CD4-positive, alpha-beta memory T cell (primary cell): Measurements from ENCODE around the gene GALR1. TPM values are rescaled to one million over a fixed set of nuclear protein-coding genes. Genes with fewer than 3 reads are reported as not detected.

Experiments used
- CTCF ChIA-PET: fragments of 350-600 bp; sonication (Branson Sonifier 250); formaldehyde crosslinking; loops from one replicate; lab custom pipeline; 2021; ENCODE audit warnings: inconsistent platforms; ENCODE audit not compliant: partially characterized antibody; lab: Charles Lee
- POLR2A ChIA-PET: fragments of 350-600 bp; sonication (Branson Sonifier 250); formaldehyde crosslinking; loops from one replicate; lab custom pipeline; 2021; ENCODE audit not compliant: partially characterized antibody; lab: Charles Lee
- DNase-seq, 5 donors: peaks; one replicate each; pipeline versions ENCODE4 v3.0.0 to v3.0.0-alpha.2; 2020 to 2022; ENCODE audit warnings: mixed read lengths in 1 of 5
- H3K27ac ChIP-seq: one replicate; pipeline ENCODE4 v1.7.0; 2013; ENCODE audit warnings: low read depth, low read length
- H3K27me3 ChIP-seq: 2 replicates; pipeline ENCODE4 v1.7.0; 2013; ENCODE audit warnings: mild to moderate bottlenecking, low read length, moderate library complexity; ENCODE audit not compliant: insufficient read depth
- H3K36me3 ChIP-seq: 2 replicates; pipeline ENCODE4 v1.7.0; 2013; ENCODE audit warnings: mild to moderate bottlenecking, low read length, moderate library complexity; ENCODE audit not compliant: insufficient read depth
- H3K4me1 ChIP-seq: 2 replicates; pipeline ENCODE4 v1.7.0; 2013; ENCODE audit warnings: mild to moderate bottlenecking, low read length, moderate library complexity; ENCODE audit not compliant: insufficient read depth
- H3K4me3 ChIP-seq, 2 donors: one replicate each; pipeline ENCODE4 v1.7.0; 2013; ENCODE audit warnings: low read length in 2 of 2, mild to moderate bottlenecking in 1 of 2
- H3K9me3 ChIP-seq, 2 donors: one replicate each; pipeline ENCODE4 v1.7.0; 2013; ENCODE audit warnings: low read length in 2 of 2, control low read depth in 1 of 2; ENCODE audit not compliant: control insufficient read depth in 1 of 2
- H3K27ac Mint-ChIP-seq, 7 donors: one replicate each; pipeline ENCODE4 v1.8.0; 2020 to 2021; ENCODE audit warnings: mixed read lengths in 7 of 7, mild to moderate bottlenecking in 6 of 7, inconsistent platforms in 3 of 7, moderate library complexity in 3 of 7
- H3K27me3 Mint-ChIP-seq, 2 donors: one replicate each; pipeline ENCODE4 v1.8.0; 2020 to 2021; ENCODE audit warnings: mixed read lengths in 2 of 2
- H3K36me3 Mint-ChIP-seq, 2 donors: one replicate each; pipeline ENCODE4 v1.8.0; 2020 to 2021; ENCODE audit warnings: mixed read lengths in 2 of 2, inconsistent platforms in 1 of 2, mild to moderate bottlenecking in 1 of 2
- H3K4me1 Mint-ChIP-seq, 4 donors: one replicate each; pipeline ENCODE4 v1.8.0; 2020 to 2021; ENCODE audit warnings: mixed read lengths in 4 of 4, mild to moderate bottlenecking in 1 of 4
- H3K4me3 Mint-ChIP-seq, 8 donors: one replicate each; pipeline ENCODE4 v1.8.0; 2020 to 2021; ENCODE audit warnings: mixed read lengths in 8 of 8, mild to moderate bottlenecking in 7 of 8, moderate library complexity in 6 of 8, inconsistent platforms in 3 of 8
- H3K9me3 Mint-ChIP-seq, 8 donors: one replicate each; pipeline ENCODE4 v1.8.0; 2020 to 2021; ENCODE audit warnings: mixed read lengths in 8 of 8, mild to moderate bottlenecking in 5 of 8, inconsistent platforms in 3 of 8, moderate library complexity in 1 of 8
- intact Hi-C: fragments of 100-400 bp; cut with micrococcal nuclease; formaldehyde crosslinking; loops from one replicate; pipeline ENCODE4 v1.15.1; 2023
- polyA plus RNA-seq, 2 donors: library from polyadenylated mRNA; unstranded; fragments of 300-500 nt; fragmentation: Illumina TruSeq; gene quantifications; one replicate each; pipeline ENCODE4 v1.2.3, GENCODE V29; 2021
- total RNA-seq, 2 experiments: library from RNA; stranded (reverse); gene quantifications; one replicate each; pipeline ENCODE4 v1.2.3, GENCODE V29; 2021

The GALR1 gene
- total and polyA plus RNA-seq, 4 experiments from 2014 or later: not detected

DNA sequence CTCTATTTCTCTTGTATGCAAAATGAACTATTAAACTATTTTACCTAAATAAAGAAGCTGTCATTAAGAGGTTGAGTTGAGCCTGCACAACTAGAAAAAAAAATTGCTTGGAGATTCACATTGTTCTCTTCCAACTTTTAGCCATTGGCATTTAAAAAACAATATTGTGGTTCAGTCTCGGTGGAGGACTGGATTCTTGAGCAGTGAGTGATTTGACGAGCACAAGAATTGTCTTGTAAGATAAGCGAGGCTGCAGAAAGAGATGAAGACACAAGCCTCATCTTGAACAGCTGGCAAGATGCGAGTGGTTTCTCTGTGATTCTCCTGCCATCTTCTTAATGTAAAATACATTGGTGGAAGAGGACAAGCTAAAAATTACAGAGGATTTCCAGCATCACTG lies 67.0 kb downstream of the GALR1 start:
- POLR2A ChIA-PET: no interaction called here
- Mint-ChIP-seq H3K4me3 (no peak overlapping the region), H3K27me3 (peaks cover 2 to 20% of the 10 kb centered on the region in 2 donors), H3K4me1 (no peaks in the 10 kb centered on the region), H3K27ac (no peak overlapping the region), H3K9me3 (no peaks in the 10 kb centered on the region), H3K36me3 (no peaks in the 10 kb centered on the region)
- H3K36me3 ChIP-seq: no peaks in the 10 kb centered on the region
- CTCF ChIA-PET: no interaction called here
- no peak overlapping the region for H3K27ac ChIP-seq
- no peak overlapping the region for H3K4me3 ChIP-seq
- H3K4me1 ChIP-seq: no peaks in the 10 kb centered on the region
- no peak for DNase-seq
- no peaks in the 10 kb centered on the region for H3K9me3 ChIP-seq
- H3K27me3 ChIP-seq: no peaks in the 10 kb centered on the region
- intact Hi-C loops: no loop called here

DNA sequence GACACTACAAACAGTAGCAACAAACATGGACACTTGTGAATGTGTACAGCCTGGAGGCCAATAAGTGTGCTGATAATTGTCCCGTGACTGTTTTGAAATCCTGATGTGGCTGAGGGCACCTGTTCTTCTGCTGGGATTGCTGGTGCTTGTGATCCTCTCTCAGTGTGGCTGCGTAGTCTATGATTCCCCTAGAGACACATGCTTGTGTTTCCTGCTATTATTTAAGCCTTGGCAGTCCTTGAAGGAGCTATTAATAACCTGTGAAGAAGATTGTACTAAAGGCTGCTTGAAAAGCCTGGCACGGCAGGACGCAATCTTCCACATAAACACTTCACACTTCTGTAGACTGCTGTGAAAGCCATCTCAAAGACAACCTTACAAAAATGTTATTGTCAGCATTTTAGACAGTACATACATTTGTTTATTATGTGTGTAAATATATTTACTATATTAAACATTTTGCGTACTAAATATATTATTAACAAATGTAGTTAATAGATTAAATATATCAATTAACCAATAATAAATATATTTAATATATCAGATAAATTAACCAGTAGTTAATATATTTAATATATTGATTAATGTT lies 71.4 kb downstream of the GALR1 start:
- ChIA-PET CTCF (no interaction called here), POLR2A (no interaction called here)
- H3K4me1 ChIP-seq: no peaks in the 10 kb centered on the region
- intact Hi-C loops: no loop called here
- DNase-seq: no peak
- H3K36me3 ChIP-seq: no peaks in the 10 kb centered on the region
- Mint-ChIP-seq H3K4me3 (no peak overlapping the region), H3K9me3 (no peaks in the 10 kb centered on the region), H3K4me1 (no peaks in the 10 kb centered on the region), H3K27me3 (peaks cover 14 to 31% of the 10 kb centered on the region in 2 donors), H3K36me3 (no peaks in the 10 kb centered on the region), H3K27ac (no peak overlapping the region)
- peaks cover 6% of the 10 kb centered on the region for H3K27me3 ChIP-seq
- H3K4me3 ChIP-seq: no peak overlapping the region
- H3K27ac ChIP-seq: no peak overlapping the region
- H3K9me3 ChIP-seq: no peaks in the 10 kb centered on the region

DNA sequence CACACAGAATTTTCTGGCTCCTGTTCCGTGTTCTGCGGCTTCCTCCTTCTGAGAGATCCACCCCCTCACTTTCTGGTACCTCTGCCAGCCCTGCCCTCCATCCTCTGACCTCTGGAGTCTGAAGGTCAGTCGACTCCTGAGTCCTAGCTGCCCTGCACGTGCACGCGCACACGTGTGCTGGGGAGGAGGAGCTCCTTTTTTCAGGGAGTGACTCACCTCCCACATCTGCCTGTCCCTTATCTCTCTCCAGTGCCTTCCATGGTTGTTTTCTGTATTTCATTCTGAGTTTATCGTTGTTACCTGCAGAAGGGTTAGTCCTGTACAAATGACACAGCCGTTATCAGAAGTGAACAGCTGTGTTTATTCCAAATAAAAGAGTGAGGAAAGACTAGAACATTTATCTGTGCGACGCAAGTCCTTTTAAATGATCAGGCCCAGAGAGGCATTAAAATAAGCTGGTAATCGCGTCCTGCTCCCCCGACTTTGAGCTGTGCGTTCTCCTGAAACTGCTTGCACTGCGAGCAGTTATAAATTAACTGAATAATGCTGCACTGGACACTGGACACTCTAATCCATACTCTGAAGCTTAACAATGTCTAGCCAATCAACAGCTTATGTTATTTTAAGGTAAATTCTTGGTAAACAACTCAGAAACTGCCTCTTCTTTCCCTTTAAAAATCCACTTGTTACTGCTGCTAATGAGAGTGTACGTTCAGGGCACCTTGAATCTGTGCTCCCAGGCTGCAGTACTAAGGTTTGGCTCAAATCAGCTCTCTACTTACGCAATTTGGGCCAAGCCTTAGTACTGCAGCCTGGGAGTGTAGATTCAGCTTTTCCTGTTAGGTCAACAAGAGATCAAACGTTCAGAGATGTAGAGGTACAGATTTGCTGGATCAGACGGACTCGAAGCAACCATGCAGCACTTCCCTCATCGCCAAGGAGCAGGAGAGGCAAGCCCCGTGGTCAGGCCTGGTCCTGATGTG lies 72.5 kb downstream of the GALR1 start:
- POLR2A ChIA-PET: no interaction called here
- no peak overlapping the region for H3K4me3 Mint-ChIP-seq
- no peak overlapping the region for H3K27ac Mint-ChIP-seq
- H3K9me3 Mint-ChIP-seq: no peaks in the 10 kb centered on the region
- H3K9me3 ChIP-seq: no peaks in the 10 kb centered on the region
- no peak for DNase-seq
- CTCF ChIA-PET: no interaction called here
- no peaks in the 10 kb centered on the region for H3K36me3 ChIP-seq
- peaks cover 15 to 31% of the 10 kb centered on the region in 2 donors for H3K27me3 Mint-ChIP-seq
- peaks cover 6% of the 10 kb centered on the region for H3K27me3 ChIP-seq
- H3K36me3 Mint-ChIP-seq: no peaks in the 10 kb centered on the region
- no peaks in the 10 kb centered on the region for H3K4me1 Mint-ChIP-seq
- intact Hi-C loops: no loop called here
- no peak overlapping the region for H3K4me3 ChIP-seq
- H3K27ac ChIP-seq: no peak overlapping the region
- no peaks in the 10 kb centered on the region for H3K4me1 ChIP-seq

DNA sequence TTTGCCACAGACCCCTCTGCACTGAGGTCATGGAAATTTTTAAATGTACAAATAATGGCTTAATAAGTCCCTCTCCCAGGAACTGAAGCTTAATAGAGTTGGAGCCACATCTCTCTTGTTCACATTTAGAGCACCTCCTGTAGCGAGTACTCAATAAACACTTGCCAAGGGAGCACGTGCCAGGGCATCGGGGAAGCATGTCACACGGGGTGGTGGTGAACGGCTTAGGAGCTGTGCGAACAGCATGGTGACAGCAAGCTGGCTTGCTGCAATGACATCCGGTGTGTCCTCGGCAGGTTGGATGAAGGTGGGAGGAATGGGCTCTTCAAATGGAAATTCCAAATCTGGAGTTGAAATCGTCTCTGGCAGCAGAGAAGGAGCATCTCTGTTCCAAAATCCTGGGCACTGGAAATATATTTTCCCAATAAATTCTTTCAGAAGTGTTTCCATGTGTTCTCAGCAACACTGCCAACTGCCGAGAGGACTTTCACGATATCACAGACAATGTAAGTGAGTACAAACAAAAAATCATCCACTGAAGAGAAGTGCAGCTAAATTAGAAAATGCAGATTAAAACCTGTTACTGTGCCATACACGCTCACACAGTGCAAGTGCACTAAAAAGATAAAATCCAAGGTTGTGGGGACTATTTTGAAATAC lies 74.1 kb downstream of the GALR1 start:
- no peak for DNase-seq
- Mint-ChIP-seq H3K4me3 (no peak overlapping the region), H3K9me3 (no peaks in the 10 kb centered on the region), H3K27ac (no peak overlapping the region), H3K27me3 (peaks cover 14 to 24% of the 10 kb centered on the region in 2 donors), H3K36me3 (no peaks in the 10 kb centered on the region), H3K4me1 (no peaks in the 10 kb centered on the region)
- no peak overlapping the region for H3K4me3 ChIP-seq
- ChIA-PET CTCF (no interaction called here), POLR2A (no interaction called here)
- no peaks in the 10 kb centered on the region for H3K4me1 ChIP-seq
- H3K36me3 ChIP-seq: no peaks in the 10 kb centered on the region
- H3K9me3 ChIP-seq: no peaks in the 10 kb centered on the region
- peaks cover 6% of the 10 kb centered on the region for H3K27me3 ChIP-seq
- intact Hi-C loops: no loop called here
- no peak overlapping the region for H3K27ac ChIP-seq

Other genes starting within 250 kb of the GALR1 start
- gene MBP, start 117.1 kb upstream of the GALR1 start, total RNA-seq: 100 to 1,000 TPM; 179 to 187 TPM
- 100 to 1,000 TPM in 1 of 2 donors, 10 to 100 TPM in 1; 92.2 to 119 TPM for gene MBP, start 117.1 kb upstream of the GALR1 start, polyA plus RNA-seq